Mucosa of descending colon (tissue), 3 donors: Measurements from ENCODE around the gene DPT. TPM values are rescaled to one million over a fixed set of nuclear protein-coding genes. Genes with fewer than 3 reads are reported as not detected.
A peak's percentile ranks its signal among the peaks of the same experiment; 100 is the strongest.

Experiments used
- ATAC-seq: fragments of 200-7000 bp; cut with Tn5 transposase; one replicate; pipeline ENCODE4 v1.9.1; 2020; ENCODE audit warnings: mild to moderate bottlenecking, moderate library complexity
- DNase-seq, 3 donors: peaks; one replicate each; pipeline ENCODE4 v3.0.0-alpha.2; 2020
- H3K36me3 ChIP-seq: fragments of 200-600 bp; one replicate; pipeline ENCODE4 v1.8.0; 2021; ENCODE audit warnings: low read depth, mild to moderate bottlenecking
- H3K4me1 ChIP-seq: fragments of 200-600 bp; one replicate; pipeline ENCODE4 v1.8.0; 2021; ENCODE audit warnings: low read depth, mild to moderate bottlenecking
- H3K4me3 ChIP-seq: fragments of 200-600 bp; one replicate; pipeline ENCODE4 v1.8.0; 2021; ENCODE audit warnings: mild to moderate bottlenecking
- H3K9me3 ChIP-seq: fragments of 200-600 bp; one replicate; pipeline ENCODE4 v1.8.0; 2021; ENCODE audit warnings: mild to moderate bottlenecking
- intact Hi-C, 2 donors: fragments of 100-400 bp; cut with DNase I in 1 of 2; cut with micrococcal nuclease in 1 of 2; formaldehyde crosslinking; loops; one replicate each; pipeline versions ENCODE4 v1.11.0 to v1.11.1; 2022; cut with DNase I, micrococcal nuclease
- total RNA-seq, 3 donors: library from RNA; stranded (reverse); fragmentation: NEBNext Ultra II Directional in 2 of 3; extraction: Animal tissue kit (Norgen Biotek cat#: 25700) in 2 of 3; gene quantifications; one replicate each; pipeline versions ENCODE4 v1.2.1 to v1.2.4, GENCODE V29; 2021 to 2023
- TF ChIP-seq, protein P1 (sequence below): fragments of 200-600 bp; IDR thresholded peaks from one replicate; pipeline ENCODE4 v1.8.0; 2022; ENCODE audit warnings: antibody characterized with exemption, mild to moderate bottlenecking
- donor health status: DM: no; HTN: no; CAD: no; lungs with moderate emphysema.
- donor health status: DM: no; HTN: no; CAD: no.
- donor health status: DM: no; HTN: yes; CAD: no.

DPT gene
- total RNA-seq, 3 donors from 2014 or later: 4.8 to 277 (median 16.9) TPM

DNA sequence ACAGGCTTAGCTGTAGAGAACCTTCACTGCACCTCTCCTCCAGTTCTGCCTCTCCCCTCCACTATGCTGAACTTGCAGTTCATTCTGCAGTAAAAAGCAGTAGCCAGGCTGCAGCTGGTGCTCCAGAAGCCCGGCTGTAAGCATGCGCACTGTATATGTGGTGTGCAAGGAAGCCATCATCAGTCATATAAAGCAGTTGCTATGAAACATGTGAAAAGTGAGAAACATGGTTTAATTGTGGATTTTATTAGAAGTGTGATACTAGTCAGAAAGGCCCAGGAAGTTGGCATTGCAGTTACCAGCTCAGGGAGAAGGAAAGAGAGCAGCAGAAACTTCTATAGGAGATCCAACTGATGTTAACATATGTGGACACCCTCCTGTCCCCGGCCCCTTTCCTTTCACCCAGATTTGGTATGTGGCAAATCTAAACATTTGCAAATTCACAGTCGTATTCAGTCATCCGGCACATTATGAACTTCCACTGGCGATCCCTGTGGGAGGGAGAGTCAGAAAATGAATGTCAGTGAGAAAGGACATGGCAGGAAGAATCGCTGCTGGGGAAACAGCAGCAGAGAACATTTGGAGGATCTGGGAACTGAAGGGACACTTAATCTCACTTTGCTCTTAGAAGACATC, 32.8 kb downstream of the DPT start:
- intact Hi-C loops: no loop called here
- TF ChIP-seq, protein P1, sequence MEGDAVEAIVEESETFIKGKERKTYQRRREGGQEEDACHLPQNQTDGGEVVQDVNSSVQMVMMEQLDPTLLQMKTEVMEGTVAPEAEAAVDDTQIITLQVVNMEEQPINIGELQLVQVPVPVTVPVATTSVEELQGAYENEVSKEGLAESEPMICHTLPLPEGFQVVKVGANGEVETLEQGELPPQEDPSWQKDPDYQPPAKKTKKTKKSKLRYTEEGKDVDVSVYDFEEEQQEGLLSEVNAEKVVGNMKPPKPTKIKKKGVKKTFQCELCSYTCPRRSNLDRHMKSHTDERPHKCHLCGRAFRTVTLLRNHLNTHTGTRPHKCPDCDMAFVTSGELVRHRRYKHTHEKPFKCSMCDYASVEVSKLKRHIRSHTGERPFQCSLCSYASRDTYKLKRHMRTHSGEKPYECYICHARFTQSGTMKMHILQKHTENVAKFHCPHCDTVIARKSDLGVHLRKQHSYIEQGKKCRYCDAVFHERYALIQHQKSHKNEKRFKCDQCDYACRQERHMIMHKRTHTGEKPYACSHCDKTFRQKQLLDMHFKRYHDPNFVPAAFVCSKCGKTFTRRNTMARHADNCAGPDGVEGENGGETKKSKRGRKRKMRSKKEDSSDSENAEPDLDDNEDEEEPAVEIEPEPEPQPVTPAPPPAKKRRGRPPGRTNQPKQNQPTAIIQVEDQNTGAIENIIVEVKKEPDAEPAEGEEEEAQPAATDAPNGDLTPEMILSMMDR: no peak
- DNase-seq (no peak), ATAC-seq (no peak)
- no peaks in the 10 kb centered on the region for H3K36me3 ChIP-seq
- no peaks in the 10 kb centered on the region for H3K9me3 ChIP-seq
- H3K4me1 ChIP-seq: peaks cover 17% of the 10 kb centered on the region
- H3K4me3 ChIP-seq: no peak overlapping the region

DNA sequence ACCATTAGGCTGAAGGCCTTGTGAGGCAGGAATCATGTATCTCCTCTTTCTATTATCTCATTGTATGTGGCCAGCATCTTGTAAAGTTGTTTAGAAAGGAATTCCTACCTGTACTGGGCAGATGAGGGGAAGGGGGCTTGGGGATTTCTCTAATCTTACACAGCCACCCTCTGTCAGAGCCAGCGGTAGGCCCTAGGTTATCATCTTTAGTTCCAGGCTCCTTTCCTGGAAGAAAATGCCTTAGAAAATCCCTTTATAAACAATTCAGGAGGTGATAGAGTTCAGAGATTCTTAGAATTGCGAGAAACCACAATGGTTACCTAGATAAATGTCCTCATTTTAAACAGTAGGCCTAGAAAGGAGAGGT, 35.2 kb downstream of the DPT start:
- TF ChIP-seq, protein P1: no peak
- H3K4me3 ChIP-seq: no peak overlapping the region
- DNase-seq (no peak), ATAC-seq (no peak)
- H3K36me3 ChIP-seq: no peaks in the 10 kb centered on the region
- no peaks in the 10 kb centered on the region for H3K9me3 ChIP-seq
- intact Hi-C loops: no loop called here
- peaks cover 20% of the 10 kb centered on the region for H3K4me1 ChIP-seq

DNA sequence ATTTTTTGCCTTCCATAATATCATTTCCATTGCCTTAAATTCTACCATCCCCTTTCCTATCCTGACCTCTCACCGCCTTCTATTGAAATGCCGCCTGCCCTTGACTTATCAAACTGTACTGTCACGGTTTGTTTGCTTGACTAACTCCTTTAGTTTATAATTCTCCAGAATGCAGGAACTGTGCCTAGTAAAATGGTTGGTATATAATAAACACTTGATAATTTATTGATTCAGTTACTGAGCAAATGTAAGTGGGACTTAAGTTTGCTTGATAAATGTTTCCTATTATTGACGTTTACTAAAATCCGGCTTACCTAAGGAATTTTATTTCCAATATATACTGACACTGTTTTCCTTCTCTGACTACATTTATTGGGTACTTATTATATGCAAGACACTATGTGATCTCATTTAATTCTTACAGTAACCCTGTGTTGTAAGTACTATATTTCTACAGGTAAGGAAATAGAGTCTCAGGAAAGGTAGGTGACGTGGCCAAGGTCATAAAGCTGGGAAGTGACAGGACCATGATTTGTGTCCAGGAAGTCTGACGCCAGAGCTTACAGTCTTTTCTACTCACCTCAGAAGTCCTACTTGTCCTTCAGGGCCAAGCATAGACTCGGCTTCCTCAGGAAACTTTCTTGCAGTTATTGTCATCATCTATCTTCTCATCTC, 35.7 kb downstream of the DPT start:
- DNase-seq: peak in 1 of 3 donors; percentile 83

DNA sequence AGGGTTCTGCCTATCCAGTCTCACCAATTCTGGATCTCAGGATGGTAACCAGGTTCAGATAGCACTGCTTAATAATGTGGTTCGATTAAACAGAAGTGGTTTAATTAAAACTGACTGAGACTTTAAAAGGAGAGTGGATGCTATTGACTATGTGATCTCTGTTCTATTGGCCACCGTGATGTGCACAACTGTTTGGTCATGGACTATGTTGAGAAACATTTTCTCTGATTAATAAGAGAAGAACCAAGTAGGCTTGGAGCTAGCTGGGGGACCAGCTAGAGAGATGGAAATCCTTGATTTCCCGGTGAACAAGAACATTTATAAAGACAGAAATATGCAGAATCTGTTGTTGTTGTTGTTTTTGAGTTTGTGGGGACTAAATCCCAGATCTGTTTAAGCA, 36.5 kb downstream of the DPT start:
- H3K4me1 ChIP-seq: peaks cover 25% of the 10 kb centered on the region
- TF ChIP-seq, protein P1: no peak
- DNase-seq (no peak), ATAC-seq (no peak)
- H3K36me3 ChIP-seq: no peaks in the 10 kb centered on the region
- H3K9me3 ChIP-seq: no peaks in the 10 kb centered on the region
- H3K4me3 ChIP-seq: no peak overlapping the region
- intact Hi-C loops: no loop called here

More for the DNA sequence above, 35.7 kb downstream of the DPT start:
- TF ChIP-seq, protein P1: no peak
- H3K36me3 ChIP-seq: no peaks in the 10 kb centered on the region
- peak; percentile 88 for ATAC-seq
- H3K4me1 ChIP-seq: peaks cover 25% of the 10 kb centered on the region
- intact Hi-C loops: no loop called here
- H3K9me3 ChIP-seq: no peaks in the 10 kb centered on the region
- no peak overlapping the region for H3K4me3 ChIP-seq

DNA sequence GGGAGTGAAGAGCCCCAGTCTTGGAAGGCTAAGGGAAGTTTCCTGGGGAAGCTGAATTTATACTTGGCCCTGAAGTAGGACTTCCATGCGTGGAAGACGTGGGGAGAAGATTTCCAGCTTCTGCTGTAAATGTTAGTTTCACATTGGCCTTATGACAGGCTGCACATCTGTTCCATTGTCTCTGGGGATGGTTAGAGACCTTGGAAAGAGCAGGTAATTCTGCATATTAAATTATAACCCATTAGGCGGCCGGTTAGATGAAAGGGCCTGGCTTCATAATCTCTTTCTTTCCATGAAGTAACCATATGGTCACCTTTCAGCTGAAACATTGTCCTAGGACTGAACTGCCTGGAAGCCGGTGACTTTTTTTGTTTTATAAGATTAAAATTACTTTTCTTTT, 37.5 kb downstream of the DPT start:
- TF ChIP-seq, protein P1: no peak
- no peak for ATAC-seq
- H3K36me3 ChIP-seq: no peaks in the 10 kb centered on the region
- intact Hi-C loops: no loop called here
- DNase-seq: no peak
- peaks cover 25% of the 10 kb centered on the region for H3K4me1 ChIP-seq
- no peak overlapping the region for H3K4me3 ChIP-seq
- no peaks in the 10 kb centered on the region for H3K9me3 ChIP-seq
